H4 (cell line): Measurements from ENCODE around the gene KSR1. TPM values are rescaled to one million over a fixed set of nuclear protein-coding genes. Genes with fewer than 3 reads are reported as not detected.
"Not testable (repeated sequence)": the region's sequence is repeated elsewhere in the genome, so short reads cannot be mapped to it uniquely, and the experiment has no call there.

Source experiments
- DNase-seq: peaks from one replicate; pipeline ENCODE4 v3.0.0-alpha.2; 2015; ENCODE audit warnings: low spot score
- total RNA-seq: library from RNA; depleted of rRNA; stranded (reverse); fragments of >200 nt; shearing (Covaris generic); gene quantifications from 2 replicates; pipeline ENCODE4 v1.2.3, GENCODE V29; 2014; rRNA removed

The KSR1 gene
- total RNA-seq, 1 experiment from 2014 or later = 3.9 TPM

- DNase-seq = peak; percentile 21
These were observed 201.4 kb downstream of the KSR1 start for GRCh38 chr17:27657620-27658019.

- no peak for DNase-seq
These were observed 203.4 kb downstream of the KSR1 start for GRCh38 chr17:27659683-27660082.

GRCh38 chr17:27660436-27660835 lies 204.2 kb downstream of the KSR1 start:
- DNase-seq = no peak

- DNase-seq = no peak
These were observed 207.8 kb downstream of the KSR1 start for GRCh38 chr17:27663936-27664605.

- no peak for DNase-seq
These were observed 208.3 kb downstream of the KSR1 start for GRCh38 chr17:27664606-27664965.

DNA sequence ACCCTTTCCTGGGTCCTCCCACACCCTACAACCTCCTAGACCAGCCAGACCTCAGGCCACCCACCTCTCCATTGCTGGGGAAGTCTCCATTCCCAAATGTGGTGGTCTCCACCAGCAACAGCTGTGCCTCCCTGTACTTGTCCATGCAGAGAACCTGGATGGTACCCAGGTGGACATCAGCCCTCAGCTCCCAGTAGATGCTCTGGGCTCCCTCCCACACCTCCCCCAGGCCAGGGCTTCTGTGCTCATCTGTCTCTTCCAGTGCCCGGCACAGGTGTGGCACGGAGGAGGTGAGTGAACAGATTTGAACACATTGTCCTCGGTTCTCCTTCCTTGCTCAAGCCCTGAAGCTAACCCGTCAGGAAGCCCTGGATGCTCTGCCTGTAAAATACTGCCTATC lies 209.3 kb downstream of the KSR1 start:
- DNase-seq = no peak

DNA sequence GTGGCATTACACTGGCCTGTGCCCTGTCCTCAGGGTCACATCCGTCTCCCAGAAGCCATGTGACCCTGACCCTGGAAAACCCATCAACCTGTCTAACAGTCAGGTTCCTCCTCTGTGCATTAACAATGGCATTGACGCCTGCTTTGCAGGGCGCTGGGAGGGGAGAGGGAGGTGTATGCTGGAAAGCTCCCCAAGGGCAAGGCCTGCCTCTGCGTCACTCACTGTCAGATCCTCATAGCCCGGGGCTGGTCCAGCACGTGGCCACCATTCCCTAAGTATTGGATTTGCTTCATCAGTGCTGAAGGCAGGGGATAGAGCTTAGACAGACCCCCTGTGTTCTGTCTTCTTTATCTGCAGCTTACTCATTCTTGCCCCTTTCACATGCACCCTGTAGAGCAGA lies 210.0 kb downstream of the KSR1 start:
- not testable (repeated sequence) for DNase-seq

DNA sequence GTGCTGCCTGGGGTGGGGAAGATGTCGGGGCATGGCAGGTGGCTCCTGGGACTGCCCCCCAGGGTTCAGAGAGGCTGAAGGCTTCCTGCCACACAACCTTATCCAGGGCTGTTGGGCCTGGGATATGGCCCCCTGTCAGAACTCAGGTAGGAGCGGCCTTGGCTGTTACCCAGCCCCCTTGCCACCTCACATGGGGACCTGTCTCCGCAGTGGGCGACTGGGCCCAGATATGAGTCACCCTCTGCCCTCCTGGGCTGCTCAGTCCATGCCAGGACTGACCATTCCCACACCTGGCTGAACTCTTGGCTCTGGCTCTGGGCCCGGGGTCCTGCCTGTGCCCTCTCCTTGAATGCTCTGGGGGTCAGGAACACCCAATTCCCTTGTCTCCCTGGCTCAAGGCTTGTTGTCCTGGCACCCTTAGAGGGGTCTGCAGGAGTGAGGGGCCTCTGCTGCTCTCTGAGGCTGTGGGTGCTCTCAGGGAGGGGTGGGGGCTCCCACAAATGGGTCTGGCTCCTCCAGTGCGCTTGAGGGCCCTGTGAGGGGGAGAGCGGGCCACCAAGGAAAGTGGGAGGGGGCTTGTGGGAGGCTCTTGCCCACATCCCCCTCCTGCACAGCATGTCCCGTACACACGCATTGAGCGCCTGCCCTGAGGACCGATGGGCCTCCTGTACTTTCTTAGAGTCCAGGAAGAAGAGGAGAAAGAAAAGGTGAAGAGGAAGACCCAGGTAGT lies 210.7 kb downstream of the KSR1 start:
- no peak for DNase-seq

DNA sequence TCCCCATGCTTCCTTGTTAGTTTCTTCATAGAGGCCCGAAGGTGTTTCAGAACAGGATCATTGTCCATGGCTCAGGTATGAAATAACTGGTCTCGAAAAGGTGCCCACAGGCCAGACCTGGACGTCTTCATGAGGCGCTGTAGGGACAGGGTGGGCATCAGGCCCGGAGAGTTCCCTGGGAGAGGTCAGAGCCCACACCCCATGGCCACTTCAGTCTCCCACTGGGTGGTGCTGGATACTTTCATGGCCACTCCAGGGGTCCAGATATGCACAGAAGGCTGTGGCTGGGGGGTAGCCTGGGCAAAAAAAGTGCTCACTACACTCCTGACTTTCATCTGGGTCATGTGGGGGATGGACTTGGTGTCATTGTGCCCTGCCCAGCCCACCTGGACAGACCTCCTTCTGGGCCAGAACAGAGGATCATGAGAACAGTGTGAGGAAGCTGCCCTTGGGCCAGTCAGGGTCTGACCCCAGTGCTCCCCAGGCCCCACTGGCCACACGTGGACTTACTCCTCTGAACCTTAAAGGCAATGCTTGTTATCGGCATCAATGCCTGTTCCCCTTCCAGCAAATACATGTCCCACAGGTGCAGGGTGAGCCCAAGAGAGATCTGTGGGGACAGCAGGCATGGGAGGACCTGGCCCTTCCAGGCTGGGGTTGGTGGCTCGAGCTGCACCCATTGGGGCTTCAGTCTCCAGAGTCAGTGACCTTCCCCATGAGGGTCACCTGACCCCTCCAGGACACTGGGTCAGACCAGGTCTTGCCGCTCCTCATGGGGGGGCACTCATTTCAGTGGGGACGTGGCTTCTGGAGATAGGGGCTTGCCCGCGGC lies 211.6 kb downstream of the KSR1 start:
- no peak for DNase-seq

GRCh38 chr17:27668488-27668823 lies 212.2 kb downstream of the KSR1 start:
- no peak for DNase-seq

- DNase-seq = no peak
These were observed 212.9 kb downstream of the KSR1 start for GRCh38 chr17:27669136-27669535.

DNA sequence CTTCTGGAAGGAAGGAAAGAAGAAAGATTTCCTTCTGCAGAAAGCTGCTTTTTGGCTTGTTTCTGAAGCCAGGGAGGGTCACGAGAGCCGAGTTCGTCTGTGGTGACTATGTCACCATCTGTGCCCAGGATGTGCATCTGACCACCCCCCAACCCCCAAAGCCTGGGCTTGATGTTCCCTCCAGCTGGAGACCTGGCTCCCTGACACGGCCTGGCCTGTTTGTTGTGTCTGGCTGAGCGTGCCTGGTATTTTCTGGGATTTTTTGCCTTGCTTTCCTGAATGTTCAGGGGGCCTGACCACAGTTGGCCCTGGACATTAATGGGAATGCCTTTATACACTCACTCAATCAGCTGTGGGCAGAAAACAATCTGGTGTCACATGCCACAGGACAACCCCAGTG lies 213.6 kb downstream of the KSR1 start:
- no peak for DNase-seq

DNA sequence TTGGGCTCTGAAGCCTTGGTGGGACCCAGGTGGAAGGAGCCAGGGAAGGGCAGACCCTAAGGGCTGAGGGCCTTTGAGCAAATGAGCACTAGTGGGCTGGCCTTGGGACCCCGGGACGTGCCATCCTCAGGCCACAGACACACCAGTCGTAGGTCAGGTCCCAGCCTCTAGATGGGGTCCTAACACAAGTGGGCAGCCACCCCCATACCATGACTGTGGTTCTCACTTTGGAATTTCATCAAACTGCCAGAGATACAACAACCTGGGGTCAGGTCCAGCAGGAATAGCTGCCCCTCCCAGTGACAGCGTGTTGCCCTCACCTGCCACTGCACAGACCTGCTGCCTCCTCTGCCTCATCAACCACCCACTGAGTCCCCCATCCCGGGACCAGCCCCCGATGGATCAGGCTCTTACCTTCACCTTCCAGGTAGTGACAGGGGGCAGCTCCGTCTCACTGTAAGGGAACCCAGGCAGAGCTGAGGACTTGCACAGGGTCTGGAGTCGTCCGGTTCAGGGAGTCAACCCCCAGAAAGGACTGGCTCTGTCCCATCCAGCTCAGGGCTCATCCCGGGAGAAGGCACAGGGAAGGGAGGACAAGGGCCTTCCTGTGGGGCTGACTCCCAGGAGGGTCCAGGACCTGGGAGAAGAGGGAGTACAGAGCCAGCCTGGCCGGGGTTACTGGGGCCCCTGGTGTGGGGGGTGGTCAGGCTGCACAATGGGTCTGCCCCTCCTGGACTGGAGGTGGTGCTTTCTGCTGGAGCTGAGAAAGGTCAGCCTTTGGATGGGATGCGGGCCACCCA lies 214.7 kb downstream of the KSR1 start:
- no peak for DNase-seq

DNA sequence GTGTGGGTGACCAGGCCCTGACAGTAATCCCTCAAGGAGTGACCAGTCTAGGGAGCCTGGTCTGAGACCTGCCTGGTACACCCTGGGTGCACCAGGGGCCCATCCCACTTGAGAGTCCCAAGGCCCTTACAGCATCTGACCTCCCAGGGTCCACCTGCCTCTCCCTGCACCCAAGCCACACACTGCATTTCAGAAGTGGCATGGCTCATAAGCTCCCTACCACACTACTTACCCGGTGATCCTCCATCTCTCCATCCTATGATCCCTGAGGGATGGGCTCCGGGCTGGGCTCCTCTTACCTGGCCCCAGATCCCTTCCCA lies 215.3 kb downstream of the KSR1 start:
- DNase-seq = no peak

DNA sequence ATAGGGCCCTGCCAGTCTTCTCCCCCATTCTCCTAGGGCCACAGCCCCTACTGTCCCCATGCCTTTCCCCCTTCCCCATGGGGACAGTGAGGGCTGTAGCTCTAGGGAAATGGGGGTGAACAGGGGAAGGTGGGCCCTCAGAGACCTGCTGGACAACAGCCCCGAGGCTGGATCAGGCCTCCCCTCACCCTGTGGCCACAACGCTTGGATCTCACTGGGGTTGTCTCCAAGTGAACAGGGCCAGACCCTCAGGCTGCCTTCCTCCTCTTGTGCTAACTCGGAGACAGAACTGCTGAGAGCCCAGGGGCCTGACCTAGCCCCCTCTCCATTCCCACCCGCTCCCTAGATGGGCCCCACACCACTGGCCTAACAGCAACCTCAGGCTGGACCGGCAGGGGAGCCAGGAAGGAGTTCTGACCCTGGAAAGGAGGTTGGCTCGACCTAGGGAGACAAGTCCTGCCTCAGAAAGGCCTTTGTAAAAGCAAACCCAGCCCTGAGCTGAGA lies 215.8 kb downstream of the KSR1 start:
- DNase-seq = not testable (repeated sequence)

- no peak for DNase-seq
These were observed 218.1 kb downstream of the KSR1 start for GRCh38 chr17:27674335-27674734.

Other genes starting within 250 kb of the KSR1 start
- gene WSB1, start 162.3 kb upstream of the KSR1 start, total RNA-seq = 31.3 and 47.7 TPM in 2 replicates
- gene LGALS9, start 174.7 kb downstream of the KSR1 start, total RNA-seq = 6.6 and 10.8 TPM in 2 replicates